ENCODE measurements around the gene SLC38A3. TPM values are rescaled to one million over a fixed set of nuclear protein-coding genes. Genes with fewer than 3 reads are reported as not detected.
A peak's percentile ranks its signal among the peaks of the same experiment; 100 is the strongest.

The SLC38A3 gene
- total and polyA plus RNA-seq, 9 of the 15 experiments (the other 6 are each of a cell fraction or from before 2014, with no cell fraction given): 0.09 to 0.38 (median 0.16) TPM; not detected in 6

GRCh38 chr3:50268703-50269451 is 63.8 kb downstream of the SLC38A3 start, which contains the start of gene SEMA3B:
SEMA3B (plus strand) TSS chr3:50269147; CDS start chr3:50269241, 94 bp downstream.
- Histone ChIP-seq H2AFZ (ENCODE audit: low read depth, low read length) (no peak within 1 kb of the TSS), H4K20me1 (replicated peaks; ENCODE audit: control insufficient read depth, insufficient read depth, low read length) (no peaks in the 10 kb centered on the region; the same call in 1 of the 2 replicates), H3K36me3 (ENCODE audit: control insufficient read depth, insufficient read depth, low read length) (no peaks in the 10 kb centered on the region), H3K4me3 (no peak within 1 kb of the TSS), H3K27ac (ENCODE audit: extremely low read depth, low read depth, low read length) (no peak within 1 kb of the TSS), H3K27me3 (ENCODE audit: control insufficient read depth in 2 of 2, insufficient read depth in 2 of 2, low read length in 2 of 2) (no peaks in the 10 kb centered on the region), H3K9me3 (replicated peaks; ENCODE audit: control insufficient read depth, insufficient read depth, low read depth, low read length) (no peaks in the 10 kb centered on the region), H3K4me1 (replicated peaks in 1 of 2; ENCODE audit: control insufficient read depth in 2 of 2, insufficient read depth in 2 of 2, low read length in 2 of 2) (peaks cover 7 to 65% of the 10 kb centered on the region in 2 experiments; a peak in 4 of 5 replicates), H3K9ac (ENCODE audit: insufficient read depth in 1 of 2, low read depth in 2 of 2, low read length in 2 of 2) (peak within 1 kb of the TSS in 1 of 2 experiments; percentile 26; a peak in 2 of 4 replicates), H3K9me1 (ENCODE audit: control insufficient read depth, insufficient read depth, low read length) (no peaks in the 10 kb centered on the region), H3K4me2 (ENCODE audit: insufficient read depth, low read length) (no peak within 1 kb of the TSS), H3K79me2 (ENCODE audit: control insufficient read depth, insufficient read depth, low read length) (no peaks in the 10 kb centered on the region)
- ChIA-PET CTCF (ENCODE audit: low intra/inter-chr PET ratio) (interaction anchor here (0.6 kb wide), 1 partner anchor 42 kb away, joined by 3 read pairs; no protein-coding TSS in a partner anchor), POLR2A (interaction anchor here (0.5 to 1.2 kb wide), 3 partner anchors 16 to 105 kb away, joined by 3 read pairs; no protein-coding TSS in a partner anchor)
- DNase-seq (ENCODE audit: extremely low read depth in 1 of 4, low spot score in 3 of 4): no peak
- TF ChIP-seq FOSL1 (tag; conservative IDR thresholded peaks at IDR 0.05): no peak
- no peak for TF ChIP-seq RNF2 (IDR thresholded peaks at IDR 0.05)
- no peak for TF ChIP-seq FOXJ3 (CRISPR knock-in tag; IDR thresholded peaks at IDR 0.05)
- TF ChIP-seq ZKSCAN1 (IDR thresholded peaks at IDR 0.05; ENCODE audit: low read depth, low read length): no peak
- TF ChIP-seq ZNF121 (CRISPR knock-in tag; conservative IDR thresholded peaks at IDR 0.05): 0 out of 2 replicates have a peak, but pooled peaks have one; percentile 8
- no peak for TF ChIP-seq ZNF445 (CRISPR knock-in tag; IDR thresholded peaks at IDR 0.05; ENCODE audit: low read depth)
- in situ Hi-C loops (cut with MboI): no loop called here
- intact Hi-C loops (cut with micrococcal nuclease): no loop called here
- BruUV-seq (replicated peaks): no TSS peak
- 24% methylated on average over 12 of the region's 21 CpGs for WGBS (ENCODE audit: insufficient coverage, low coverage, missing lambda C conversion rate)
- FAIRE-seq: no peak
- no peak for ATAC-seq

Data from K562 (cell line).